WTC11 (cell line): Measurements from ENCODE around the gene DDX51.

Source experiments
- CTCF ChIP-seq: fragments of 200-600 bp; IDR thresholded peaks from 2 replicates; pipeline ENCODE4 v1.8.0; 2022; ENCODE audit warnings: antibody characterized with exemption
- ETV6 ChIP-seq: sonication (generic); formaldehyde crosslinking; IDR thresholded peaks from 2 replicates; pipeline ENCODE4 v1.8.1; 2022; ENCODE audit warnings: mild to moderate bottlenecking, missing genetic modification reagents
- IRF1 ChIP-seq: sonication (generic); formaldehyde crosslinking; IDR thresholded peaks from 2 replicates; pipeline ENCODE4 v1.8.0; 2023; ENCODE audit warnings: missing genetic modification reagents
- MAX ChIP-seq: sonication (generic); formaldehyde crosslinking; IDR thresholded peaks from 2 replicates; pipeline ENCODE4 v1.8.0; 2022; ENCODE audit warnings: mild to moderate bottlenecking, missing genetic modification reagents
- TCF7 ChIP-seq: sonication (generic); formaldehyde crosslinking; IDR thresholded peaks from 2 replicates; pipeline ENCODE4 v1.8.0; 2022; ENCODE audit warnings: mild to moderate bottlenecking, low read depth, missing genetic modification reagents, moderate library complexity

- TF ChIP-seq ETV6 (CRISPR knock-in tag), result no peak
- TF ChIP-seq IRF1 (CRISPR knock-in tag), result no peak
- TF ChIP-seq TCF7 (CRISPR knock-in tag), result no peak
- no peak for TF ChIP-seq MAX (CRISPR knock-in tag)
- no peak for TF ChIP-seq CTCF
Observed at GRCh38 chr12:132160016-132160415, 15.9 kb upstream of the DDX51 start.
